ENCODE measurements around the gene OBSCN. TPM values are rescaled to one million over a fixed set of nuclear protein-coding genes. Genes with fewer than 3 reads are reported as not detected.

Gene OBSCN
- total and polyA plus RNA-seq, 2 donors (not counting 3 experiments of a cell fraction or from before 2014, with no cell fraction given), result 1.5 to 2.9 TPM

DNA sequence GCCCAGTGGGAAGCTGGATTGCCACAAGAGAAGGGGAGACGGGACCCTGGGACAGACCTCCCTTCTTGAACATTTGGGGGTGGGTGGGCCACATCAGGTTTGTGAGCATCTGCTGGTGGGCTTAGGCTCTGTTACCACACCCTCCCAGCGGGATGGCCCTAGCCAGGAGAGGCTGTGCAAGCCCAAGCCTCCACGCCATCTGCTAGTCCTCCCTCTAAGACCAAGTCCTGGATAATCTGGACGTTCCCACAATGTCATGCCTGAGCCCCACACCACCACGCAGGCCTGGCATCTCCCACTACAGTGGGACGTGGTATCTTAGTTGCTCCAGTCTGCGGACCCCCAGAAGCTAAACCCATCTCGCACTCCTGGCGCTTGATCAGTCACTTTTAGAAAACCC lies 46.0 kb upstream of the OBSCN start:
- TF ChIP-seq POLR2AphosphoS5 (IDR thresholded peaks at IDR 0.05; ENCODE audit: insufficient read depth, low read depth, low read length) (no peak), POLR2A (IDR thresholded peaks at IDR 0.05; ENCODE audit: low read depth, low read length) (no peak), EZH2 (IDR thresholded peaks at IDR 0.05; ENCODE audit: borderline replicate concordance, low read depth, low read length, severe bottlenecking) (no peak), GATA2 (IDR thresholded peaks at IDR 0.05; ENCODE audit: insufficient read depth, insufficient read length, low read depth, low read length) (no peak), MYC (IDR thresholded peaks at IDR 0.05; ENCODE audit: low read depth, low read length) (no peak), FOS (IDR thresholded peaks at IDR 0.05; ENCODE audit: borderline replicate concordance, insufficient read depth, low read length) (no peak), JUN (IDR thresholded peaks at IDR 0.05; ENCODE audit: borderline replicate concordance, insufficient read depth, insufficient read length, low read depth) (no peak)
- TF ChIP-seq, protein P1, sequence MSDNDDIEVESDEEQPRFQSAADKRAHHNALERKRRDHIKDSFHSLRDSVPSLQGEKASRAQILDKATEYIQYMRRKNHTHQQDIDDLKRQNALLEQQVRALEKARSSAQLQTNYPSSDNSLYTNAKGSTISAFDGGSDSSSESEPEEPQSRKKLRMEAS (IDR thresholded peaks at IDR 0.05; ENCODE audit: insufficient read depth, insufficient read length), result no peak
- TF ChIP-seq, protein P2, sequence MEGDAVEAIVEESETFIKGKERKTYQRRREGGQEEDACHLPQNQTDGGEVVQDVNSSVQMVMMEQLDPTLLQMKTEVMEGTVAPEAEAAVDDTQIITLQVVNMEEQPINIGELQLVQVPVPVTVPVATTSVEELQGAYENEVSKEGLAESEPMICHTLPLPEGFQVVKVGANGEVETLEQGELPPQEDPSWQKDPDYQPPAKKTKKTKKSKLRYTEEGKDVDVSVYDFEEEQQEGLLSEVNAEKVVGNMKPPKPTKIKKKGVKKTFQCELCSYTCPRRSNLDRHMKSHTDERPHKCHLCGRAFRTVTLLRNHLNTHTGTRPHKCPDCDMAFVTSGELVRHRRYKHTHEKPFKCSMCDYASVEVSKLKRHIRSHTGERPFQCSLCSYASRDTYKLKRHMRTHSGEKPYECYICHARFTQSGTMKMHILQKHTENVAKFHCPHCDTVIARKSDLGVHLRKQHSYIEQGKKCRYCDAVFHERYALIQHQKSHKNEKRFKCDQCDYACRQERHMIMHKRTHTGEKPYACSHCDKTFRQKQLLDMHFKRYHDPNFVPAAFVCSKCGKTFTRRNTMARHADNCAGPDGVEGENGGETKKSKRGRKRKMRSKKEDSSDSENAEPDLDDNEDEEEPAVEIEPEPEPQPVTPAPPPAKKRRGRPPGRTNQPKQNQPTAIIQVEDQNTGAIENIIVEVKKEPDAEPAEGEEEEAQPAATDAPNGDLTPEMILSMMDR (IDR thresholded peaks at IDR 0.05; ENCODE audit: extremely low read depth in 1 of 2, insufficient read depth in 1 of 2, low read depth in 1 of 2, low read length in 2 of 2), result no peak
- peaks cover 6% of the 10 kb centered on the region for H3K79me2 ChIP-seq (ENCODE audit: control insufficient read depth, insufficient read depth, low read length)
- dilution Hi-C loops (cut with MboI; ENCODE audit: extremely low pct_ligation_motif_present, low sequenced_read_pairs), result no loop called here
- no peak overlapping the region for H3K4me2 ChIP-seq (ENCODE audit: insufficient read depth, low read length)
- no peak for FAIRE-seq
- H3K4me3 ChIP-seq (replicated peaks in 1 of 3; ENCODE audit: insufficient read depth in 1 of 3, low read depth in 1 of 3, low read length in 3 of 3), result no peak overlapping the region
- CTCF ChIA-PET, result interaction anchor here (1.0 to 1.2 kb wide), 3 partner anchors 12 to 162 kb away, joined by 3 to 5 read pairs (median 4); no protein-coding TSS in a partner anchor
- peaks cover 28% of the 10 kb centered on the region for H3K4me1 ChIP-seq (ENCODE audit: control insufficient read depth, extremely low read depth, insufficient read depth, low read length)
- no TSS peak for BruUV-seq (replicated peaks)
- no peaks in the 10 kb centered on the region for H4K20me1 ChIP-seq (replicated peaks; ENCODE audit: control insufficient read depth, extremely low read depth, insufficient read depth, low read length)
- H3K9me3 ChIP-seq (replicated peaks; ENCODE audit: control insufficient read depth, insufficient read depth, low read length), result no peaks in the 10 kb centered on the region
- intact Hi-C loops (cut with micrococcal nuclease), result loop anchor here (1.0 to 10.0 kb wide), 2 partner anchors 14 to 377 kb away; no protein-coding TSS in a partner anchor
- H3K9me1 ChIP-seq (replicated peaks; ENCODE audit: control insufficient read depth, extremely low read depth, insufficient read depth, low read length), result no peaks in the 10 kb centered on the region
- no peak for DNase-seq (ENCODE audit: low read depth, low spot score)
- H3K9ac ChIP-seq (replicated peaks; ENCODE audit: extremely low read depth, insufficient read depth, low read length), result no peak overlapping the region
- H3K27me3 ChIP-seq (ENCODE audit: control insufficient read depth in 2 of 2, insufficient read depth in 2 of 2, low read length in 2 of 2), result no peaks in the 10 kb centered on the region
- H3K27ac ChIP-seq (ENCODE audit: insufficient read depth, low read depth, low read length), result peak overlapping the region; percentile 51
- H3K36me3 ChIP-seq (ENCODE audit: control insufficient read depth in 2 of 2, extremely low read depth in 1 of 2, insufficient read depth in 2 of 2, low read length in 2 of 2), result no peaks in the 10 kb centered on the region
- peak overlapping the region; percentile 25 for H2AFZ ChIP-seq (ENCODE audit: low read depth, low read length)
- POLR2A ChIA-PET, result no interaction called here
